Neutrophil (primary cell): Measurements from ENCODE around the gene GJB6.

Source experiments
- H3K27ac ChIP-seq: fragments of 200-600 bp; sonication (generic); 2 replicates; pipeline ENCODE4 v1.5.1; 2016; ENCODE audit warnings: mild to moderate bottlenecking, moderate library complexity
- H3K27me3 ChIP-seq: fragments of 200-600 bp; sonication (generic); 2 replicates; pipeline ENCODE4 v1.6.0; 2016; ENCODE audit warnings: mild to moderate bottlenecking
- H3K36me3 ChIP-seq: fragments of 200-600 bp; sonication (generic); 2 replicates; pipeline ENCODE4 v1.5.1; 2017
- H3K4me1 ChIP-seq, 2 experiments: fragments of 200-600 bp in 1 of 2; sonication (generic) in 1 of 2; 1 replicate in 1 of 2; 2 replicates in 1 of 2; pipeline versions ENCODE4 v1.5.1 to v1.6.1; 2013 to 2016; ENCODE audit warnings: low read depth in 1 of 2, low read length in 1 of 2, mild to moderate bottlenecking in 1 of 2, moderate library complexity in 1 of 2; ENCODE audit not compliant: control insufficient read depth in 1 of 2, insufficient read depth in 1 of 2
- H3K4me3 ChIP-seq, 2 experiments: fragments of 200-600 bp in 1 of 2; sonication (generic) in 1 of 2; 1 replicate in 1 of 2; 2 replicates in 1 of 2; pipeline ENCODE4 v1.5.1; 2013 to 2016; ENCODE audit warnings: low read depth in 1 of 2, low read length in 1 of 2, mild to moderate bottlenecking in 1 of 2, moderate library complexity in 1 of 2
- H3K9me3 ChIP-seq: fragments of 200-600 bp; sonication (generic); 2 replicates; pipeline ENCODE4 v1.5.1; 2016
- CTCF ChIP-seq: fragments of 200-600 bp; sonication (generic); IDR thresholded peaks from 2 replicates; pipeline ENCODE4 v1.5.1; 2016; ENCODE audit warnings: antibody characterized with exemption

GJB6 gene

GRCh38 chr13:20221772-20222171, 10.3 kb downstream of the GJB6 start:
- Histone ChIP-seq H3K9me3 (no peaks in the 10 kb centered on the region), H3K36me3 (peaks cover 3% of the 10 kb centered on the region), H3K4me3 (peak overlapping the region; percentile 33 to 37), H3K27ac (peak overlapping the region; percentile 78), H3K4me1 (peaks cover 39 to 54% of the 10 kb centered on the region in 2 experiments), H3K27me3 (peaks cover 7% of the 10 kb centered on the region)
- no peak for TF ChIP-seq CTCF

GRCh38 chr13:20219577-20219976, 12.5 kb downstream of the GJB6 start:
- Histone ChIP-seq H3K27ac (peak overlapping the region; percentile 36), H3K4me1 (peaks cover 39 to 54% of the 10 kb centered on the region in 2 experiments), H3K36me3 (no peaks in the 10 kb centered on the region), H3K9me3 (no peaks in the 10 kb centered on the region), H3K4me3 (no peak overlapping the region), H3K27me3 (peaks cover 16% of the 10 kb centered on the region)
- TF ChIP-seq CTCF: no peak

- no peak for TF ChIP-seq CTCF
- Histone ChIP-seq H3K4me1 (peaks cover 31 to 33% of the 10 kb centered on the region in 2 experiments), H3K27me3 (peaks cover 16% of the 10 kb centered on the region), H3K9me3 (no peaks in the 10 kb centered on the region), H3K27ac (no peak overlapping the region), H3K4me3 (no peak overlapping the region), H3K36me3 (no peaks in the 10 kb centered on the region)
Measured at GRCh38 chr13:20217168-20217567, 15.0 kb downstream of the GJB6 start.

- no peak overlapping the region for H3K4me3 ChIP-seq
- no peaks in the 10 kb centered on the region for H3K36me3 ChIP-seq
- no peaks in the 10 kb centered on the region for H3K9me3 ChIP-seq
- peaks cover 0 to 8% of the 10 kb centered on the region in 2 experiments for H3K4me1 ChIP-seq
- no peak for TF ChIP-seq CTCF
- H3K27me3 ChIP-seq: peaks cover 20% of the 10 kb centered on the region
- H3K27ac ChIP-seq: no peak overlapping the region
Measured at GRCh38 chr13:20209948-20210347, 22.2 kb downstream of the GJB6 start.

GRCh38 chr13:20206698-20207235, 25.4 kb downstream of the GJB6 start:
- H3K27ac ChIP-seq: no peak overlapping the region
- H3K9me3 ChIP-seq: no peaks in the 10 kb centered on the region
- H3K4me3 ChIP-seq: no peak overlapping the region
- no peak for TF ChIP-seq CTCF
- no peaks in the 10 kb centered on the region for H3K4me1 ChIP-seq
- no peaks in the 10 kb centered on the region for H3K36me3 ChIP-seq
- peaks cover 23% of the 10 kb centered on the region for H3K27me3 ChIP-seq
